NCI-H345 (cell line): ENCODE measurements around the gene BMP7.
"Not testable (repeated sequence)": the region's sequence is repeated elsewhere in the genome, so short reads cannot be mapped to it uniquely, and the experiment has no call there.

Source experiments
- DNase-seq: peaks from one replicate; lab custom pipeline; 2025; lab: John Stamatoyannopoulos, UW

Gene BMP7

GRCh38 chr20:57210054-57210910 lies 56.2 kb downstream of the BMP7 start:
- DNase-seq: no peak

GRCh38 chr20:57209413-57209812 lies 57.0 kb downstream of the BMP7 start:
- DNase-seq: no peak

GRCh38 chr20:57208198-57208597 lies 58.2 kb downstream of the BMP7 start:
- no peak for DNase-seq

GRCh38 chr20:57207251-57207650 lies 59.2 kb downstream of the BMP7 start:
- no peak for DNase-seq

- no peak for DNase-seq
Observed at GRCh38 chr20:57205606-57206219, 60.7 kb downstream of the BMP7 start.

- DNase-seq: no peak
Observed at GRCh38 chr20:57203986-57204385, 62.5 kb downstream of the BMP7 start.

- no peak for DNase-seq
Observed at GRCh38 chr20:57203204-57203603, 63.2 kb downstream of the BMP7 start.

GRCh38 chr20:57202309-57202708 lies 64.1 kb downstream of the BMP7 start:
- DNase-seq: no peak

- no peak for DNase-seq
Observed at GRCh38 chr20:57200882-57201695, 65.4 kb downstream of the BMP7 start.

GRCh38 chr20:57199656-57200405 lies 66.6 kb downstream of the BMP7 start:
- no peak for DNase-seq

- no peak for DNase-seq
Observed at GRCh38 chr20:57198132-57199072, 68.0 kb downstream of the BMP7 start.

GRCh38 chr20:57197352-57198131 lies 68.9 kb downstream of the BMP7 start:
- no peak for DNase-seq

- no peak for DNase-seq
Observed at GRCh38 chr20:57195469-57196100, 70.9 kb downstream of the BMP7 start.

GRCh38 chr20:57195023-57195422 lies 71.4 kb downstream of the BMP7 start:
- DNase-seq: no peak

GRCh38 chr20:57194154-57194553 lies 72.3 kb downstream of the BMP7 start:
- no peak for DNase-seq

- no peak for DNase-seq
Observed at GRCh38 chr20:57193094-57193493, 73.3 kb downstream of the BMP7 start.

GRCh38 chr20:57192311-57192710 lies 74.1 kb downstream of the BMP7 start:
- DNase-seq: no peak

GRCh38 chr20:57191265-57191638 lies 75.2 kb downstream of the BMP7 start:
- not testable (repeated sequence) for DNase-seq

GRCh38 chr20:57190536-57191264 lies 75.7 kb downstream of the BMP7 start:
- DNase-seq: no peak
